Ovary (tissue), 3 donors: ENCODE measurements around the gene SPSB3.

Source experiments
- CTCF ChIP-seq, 3 donors: fragments of 450-650 bp in 2 of 3; fragments of 200-600 bp in 1 of 3; IDR thresholded peaks; one replicate each; pipeline versions ENCODE4 v1.5.1 to v1.8.0; 2016 to 2022; ENCODE audit warnings: antibody characterized with exemption in 3 of 3, mild to moderate bottlenecking in 1 of 3
- EP300 ChIP-seq: sonication (generic); formaldehyde crosslinking; IDR thresholded peaks from one replicate; pipeline ENCODE4 v1.6.1; 2017; ENCODE audit warnings: antibody characterized with exemption
- donor health status: DM: no; HTN: no; CAD: no.

GRCh38 chr16:1809281-1809801, 27.0 kb upstream of the SPSB3 start:
- TF ChIP-seq CTCF (IDR thresholded peaks at IDR 0.05) (no peak), EP300 (no peak)
